Cardiac muscle cell (in vitro differentiated cells and primary cell): ENCODE measurements around the gene COL5A2. TPM values are rescaled to one million over a fixed set of nuclear protein-coding genes. Genes with fewer than 3 reads are reported as not detected.

Experiments
- DNase-seq, 2 donors: peaks; one replicate each; pipeline versions ENCODE4 v3.0.0 to v3.0.0-alpha.2; 2010 to 2017; ENCODE audit warnings: low read depth in 1 of 2, low spot score in 1 of 2
- H3K27ac ChIP-seq: fragments of 200-600 bp; sonication (generic); 2 replicates; pipeline ENCODE4 v1.5.1; 2016
- H3K27me3 ChIP-seq: fragments of 200-600 bp; sonication (generic); 2 replicates; pipeline ENCODE4 v1.6.0; 2016; ENCODE audit warnings: control low read depth
- H3K36me3 ChIP-seq: fragments of 200-600 bp; sonication (generic); 2 replicates; pipeline ENCODE4 v1.5.1; 2016; ENCODE audit warnings: control low read depth
- H3K4me1 ChIP-seq: fragments of 200-600 bp; sonication (generic); 2 replicates; pipeline ENCODE4 v1.8.1; 2017; ENCODE audit warnings: low read depth, mild to moderate bottlenecking, mixed run types
- H3K4me3 ChIP-seq: fragments of 200-600 bp; sonication (generic); 2 replicates; pipeline ENCODE4 v1.5.1; 2016; ENCODE audit warnings: mild to moderate bottlenecking
- H3K9me3 ChIP-seq: fragments of 200-600 bp; sonication (generic); 2 replicates; pipeline ENCODE4 v1.5.1; 2017; ENCODE audit warnings: low read depth, mild to moderate bottlenecking, control low read depth
- polyA plus RNA-seq: library from polyadenylated mRNA; unstranded; fragments of >200 nt; fragmentation: Nextera tagmentation; extraction: Ambion mirVana; gene quantifications from 2 replicates; pipeline ENCODE4 v1.2.1, GENCODE V29; 2016
- total RNA-seq: library from RNA; depleted of rRNA; stranded (reverse); fragments of >200 nt; gene quantifications from 2 replicates; pipeline ENCODE4 v1.2.3, GENCODE V29; 2016
- TF ChIP-seq, protein P1 (sequence below): IDR thresholded peaks from 2 replicates; pipeline ENCODE4 v1.5.1; 2012; ENCODE audit warnings: low read depth, mild to moderate bottlenecking, low read length

The COL5A2 gene
- total and polyA plus RNA-seq, 2 experiments from 2014 or later, result 15.0 to 59.8 TPM

DNA sequence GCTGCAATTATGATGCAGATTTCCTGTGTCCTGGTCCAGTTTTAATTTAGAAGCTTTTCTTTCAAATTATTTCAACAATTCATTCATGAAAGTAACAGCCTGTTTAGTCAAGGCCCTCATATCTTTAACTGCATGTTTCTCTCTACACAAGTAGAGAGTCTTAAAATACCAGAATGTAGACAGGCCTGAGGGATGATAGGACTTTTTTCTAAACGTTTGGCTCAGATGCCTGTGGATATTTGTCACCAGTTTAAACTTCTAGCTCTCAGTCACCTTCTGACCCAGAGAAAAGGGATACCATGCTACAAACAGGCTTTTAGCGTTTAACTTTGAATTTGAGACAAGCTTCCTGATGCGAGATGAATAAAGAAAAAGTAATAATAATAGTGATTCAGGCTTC is 15.7 kb downstream of the COL5A2 start:
- Histone ChIP-seq H3K27ac (peak overlapping the region; percentile 87), H3K27me3 (no peaks in the 10 kb centered on the region), H3K4me1 (peaks cover 25% of the 10 kb centered on the region), H3K36me3 (no peaks in the 10 kb centered on the region), H3K9me3 (no peaks in the 10 kb centered on the region), H3K4me3 (no peak overlapping the region)
- peak; percentile 56 to 59 for DNase-seq
- TF ChIP-seq, protein P1, sequence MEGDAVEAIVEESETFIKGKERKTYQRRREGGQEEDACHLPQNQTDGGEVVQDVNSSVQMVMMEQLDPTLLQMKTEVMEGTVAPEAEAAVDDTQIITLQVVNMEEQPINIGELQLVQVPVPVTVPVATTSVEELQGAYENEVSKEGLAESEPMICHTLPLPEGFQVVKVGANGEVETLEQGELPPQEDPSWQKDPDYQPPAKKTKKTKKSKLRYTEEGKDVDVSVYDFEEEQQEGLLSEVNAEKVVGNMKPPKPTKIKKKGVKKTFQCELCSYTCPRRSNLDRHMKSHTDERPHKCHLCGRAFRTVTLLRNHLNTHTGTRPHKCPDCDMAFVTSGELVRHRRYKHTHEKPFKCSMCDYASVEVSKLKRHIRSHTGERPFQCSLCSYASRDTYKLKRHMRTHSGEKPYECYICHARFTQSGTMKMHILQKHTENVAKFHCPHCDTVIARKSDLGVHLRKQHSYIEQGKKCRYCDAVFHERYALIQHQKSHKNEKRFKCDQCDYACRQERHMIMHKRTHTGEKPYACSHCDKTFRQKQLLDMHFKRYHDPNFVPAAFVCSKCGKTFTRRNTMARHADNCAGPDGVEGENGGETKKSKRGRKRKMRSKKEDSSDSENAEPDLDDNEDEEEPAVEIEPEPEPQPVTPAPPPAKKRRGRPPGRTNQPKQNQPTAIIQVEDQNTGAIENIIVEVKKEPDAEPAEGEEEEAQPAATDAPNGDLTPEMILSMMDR, result no peak

DNA sequence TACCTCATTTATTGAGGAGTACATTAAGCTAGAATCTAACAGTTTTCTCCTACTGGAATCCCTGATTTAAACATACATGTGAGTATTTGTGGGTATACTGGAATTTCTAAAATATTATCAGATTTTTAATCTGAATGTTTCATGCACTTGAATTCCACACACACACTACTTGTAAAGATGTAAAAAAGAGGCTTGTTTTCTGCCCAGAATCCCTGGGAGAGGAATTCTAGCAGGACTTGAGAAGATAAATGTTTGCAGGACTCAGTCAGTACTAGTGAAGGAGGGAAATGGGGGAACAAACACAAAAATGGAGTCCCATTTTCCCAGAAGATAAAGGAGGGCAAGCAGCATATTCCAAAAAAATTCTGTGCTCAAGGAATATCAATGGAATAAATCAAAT is 17.0 kb downstream of the COL5A2 start:
- TF ChIP-seq, protein P1, result no peak
- no peaks in the 10 kb centered on the region for H3K36me3 ChIP-seq
- peaks cover 25% of the 10 kb centered on the region for H3K4me1 ChIP-seq
- no peak overlapping the region for H3K4me3 ChIP-seq
- no peak overlapping the region for H3K27ac ChIP-seq
- no peak for DNase-seq
- H3K27me3 ChIP-seq, result no peaks in the 10 kb centered on the region
- H3K9me3 ChIP-seq, result no peaks in the 10 kb centered on the region

DNA sequence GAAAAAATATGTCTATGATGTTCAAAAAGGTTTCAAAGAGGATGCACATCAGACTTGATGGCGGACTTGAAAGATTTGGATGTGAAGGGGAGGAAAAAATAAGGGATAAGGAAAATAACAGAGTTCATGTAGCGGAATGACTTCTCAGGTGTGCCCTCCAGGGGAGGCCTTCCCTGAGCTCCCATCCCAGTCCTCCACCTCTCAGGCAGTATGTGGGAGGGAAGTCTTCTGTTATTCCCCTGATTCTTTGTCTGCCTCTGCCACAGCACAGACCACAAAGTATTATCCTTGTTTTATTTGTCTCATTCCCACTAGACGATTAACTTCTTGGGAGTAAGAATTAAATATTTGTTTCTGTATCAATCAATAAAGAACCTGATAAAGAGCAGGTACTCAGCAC is 17.7 kb downstream of the COL5A2 start:
- peaks cover 27% of the 10 kb centered on the region for H3K4me1 ChIP-seq
- TF ChIP-seq, protein P1, result no peak
- H3K27me3 ChIP-seq, result no peaks in the 10 kb centered on the region
- H3K36me3 ChIP-seq, result no peaks in the 10 kb centered on the region
- no peak overlapping the region for H3K27ac ChIP-seq
- no peak for DNase-seq
- no peaks in the 10 kb centered on the region for H3K9me3 ChIP-seq
- H3K4me3 ChIP-seq, result no peak overlapping the region

DNA sequence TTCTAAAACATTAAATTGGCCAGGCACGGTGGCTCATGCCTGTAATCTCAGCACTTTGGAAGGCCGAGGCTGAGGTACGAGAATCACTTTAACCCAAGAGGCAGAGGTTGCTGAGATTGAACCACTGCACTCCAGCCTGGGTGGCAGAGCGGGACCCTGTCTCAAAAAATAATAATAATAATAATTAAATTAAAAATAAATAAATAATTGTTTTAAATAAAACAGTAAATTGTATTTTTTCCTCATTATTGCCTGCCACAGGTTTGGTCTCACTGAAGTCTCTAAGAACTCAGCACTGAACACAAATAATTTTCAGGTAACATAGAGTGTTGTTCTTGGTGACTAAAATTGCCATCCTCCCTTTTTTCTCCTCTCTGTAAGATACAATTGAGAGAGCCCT is 19.8 kb downstream of the COL5A2 start:
- H3K27ac ChIP-seq, result no peak overlapping the region
- no peak for DNase-seq
- TF ChIP-seq, protein P1, result no peak
- peaks cover 26% of the 10 kb centered on the region for H3K4me1 ChIP-seq
- H3K27me3 ChIP-seq, result no peaks in the 10 kb centered on the region
- no peaks in the 10 kb centered on the region for H3K36me3 ChIP-seq
- no peaks in the 10 kb centered on the region for H3K9me3 ChIP-seq
- no peak overlapping the region for H3K4me3 ChIP-seq

DNA sequence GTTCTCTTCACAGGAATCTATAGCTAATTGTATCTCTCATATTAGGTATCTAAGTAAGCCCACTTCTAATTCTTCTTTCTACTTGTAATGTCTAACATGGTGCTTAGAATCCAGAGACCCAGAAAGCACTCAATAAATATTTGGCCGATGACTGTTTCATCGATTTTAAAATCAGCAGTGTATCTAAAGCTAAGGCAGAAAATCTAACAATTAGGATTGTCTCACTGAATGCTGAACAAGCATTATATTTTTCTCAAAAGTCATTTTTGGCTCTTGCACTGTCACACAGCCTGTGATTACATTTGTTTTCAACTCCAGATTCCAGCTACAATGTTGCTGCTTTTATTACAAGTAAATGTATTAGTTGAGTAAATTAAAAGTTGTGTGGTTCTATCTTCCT is 20.3 kb downstream of the COL5A2 start:
- Histone ChIP-seq H3K27ac (no peak overlapping the region), H3K4me3 (no peak overlapping the region), H3K36me3 (no peaks in the 10 kb centered on the region), H3K4me1 (peaks cover 21% of the 10 kb centered on the region), H3K27me3 (no peaks in the 10 kb centered on the region), H3K9me3 (no peaks in the 10 kb centered on the region)
- TF ChIP-seq, protein P1, result no peak
- no peak for DNase-seq

DNA sequence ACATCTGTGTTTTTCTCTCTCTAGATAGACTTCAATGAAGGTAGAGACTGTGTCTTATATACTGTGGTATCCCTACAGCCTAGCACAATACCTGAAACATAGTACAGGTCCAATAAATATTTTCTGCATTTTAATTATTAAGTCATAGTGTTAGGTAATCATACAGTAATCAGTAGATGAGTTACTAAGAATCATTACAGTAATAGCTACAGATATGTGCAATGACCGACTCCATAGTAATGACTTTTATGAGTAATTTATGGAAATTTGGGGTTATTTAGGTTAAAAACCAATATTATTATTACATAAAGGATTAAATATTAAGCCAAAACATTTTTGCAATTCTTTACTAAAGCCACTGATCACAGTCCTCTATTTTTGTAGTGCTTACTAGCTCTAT is 21.6 kb downstream of the COL5A2 start:
- TF ChIP-seq, protein P1, result no peak
- Histone ChIP-seq H3K4me3 (no peak overlapping the region), H3K27me3 (no peaks in the 10 kb centered on the region), H3K36me3 (no peaks in the 10 kb centered on the region), H3K9me3 (no peaks in the 10 kb centered on the region), H3K4me1 (peaks cover 8% of the 10 kb centered on the region), H3K27ac (no peak overlapping the region)
- DNase-seq, result no peak
